Fibroblast of lung (primary cell): Measurements from ENCODE around the gene NES. TPM values are rescaled to one million over a fixed set of nuclear protein-coding genes. Genes with fewer than 3 reads are reported as not detected.

Experiments used
- DNase-seq, 2 donors: peaks; one replicate each; pipeline versions ENCODE4 v3.0.0 to v3.0.0-alpha.2; 2010; ENCODE audit warnings: low read depth in 2 of 2
- H2AFZ ChIP-seq: 2 replicates; pipeline ENCODE4 v1.5.1; 2012; ENCODE audit warnings: low read length, control low read depth, inconsistent platforms
- H3K27ac ChIP-seq: 2 replicates; pipeline ENCODE4 v1.5.1; 2011; ENCODE audit warnings: low read length, control low read depth; ENCODE audit not compliant: insufficient read depth
- H3K27me3 ChIP-seq: 2 replicates; pipeline ENCODE4 v1.5.1; 2011; ENCODE audit warnings: mild to moderate bottlenecking, low read length; ENCODE audit not compliant: control insufficient read depth, insufficient read depth
- H3K36me3 ChIP-seq: 2 replicates; pipeline ENCODE4 v1.5.1; 2011; ENCODE audit warnings: low read length; ENCODE audit not compliant: control insufficient read depth, insufficient read depth
- H3K4me1 ChIP-seq: 2 replicates; pipeline ENCODE4 v1.5.1; 2011; ENCODE audit warnings: low read length; ENCODE audit not compliant: control insufficient read depth, insufficient read depth; ENCODE audit errors: extremely low read depth
- H3K4me2 ChIP-seq: 2 replicates; pipeline ENCODE4 v1.5.1; 2011; ENCODE audit warnings: low read length, control low read depth; ENCODE audit not compliant: insufficient read depth; ENCODE audit errors: extremely low read depth
- H3K4me3 ChIP-seq, 4 experiments: fragments of 200-600 bp in 1 of 4; sonication (generic) in 1 of 4; replicated peaks in 1 of 4; 2 replicates each; pipeline ENCODE4 v1.5.1; 2011 to 2016; ENCODE audit warnings: low read length in 4 of 4, low read depth in 3 of 4, mild to moderate bottlenecking in 3 of 4, control low read depth in 2 of 4, inconsistent platforms in 1 of 4, mixed read lengths in 1 of 4; ENCODE audit not compliant: insufficient read depth in 1 of 4; ENCODE audit errors: control extremely low read depth in 1 of 4
- H3K79me2 ChIP-seq: 2 replicates; pipeline ENCODE4 v1.5.1; 2012; ENCODE audit warnings: mild to moderate bottlenecking, low read length, inconsistent platforms; ENCODE audit not compliant: control insufficient read depth, insufficient read depth
- H3K9ac ChIP-seq: 2 replicates; pipeline ENCODE4 v1.5.1; 2011; ENCODE audit warnings: mild to moderate bottlenecking, low read length, control low read depth; ENCODE audit not compliant: insufficient read depth
- H3K9me3 ChIP-seq: 2 replicates; pipeline ENCODE4 v1.5.1; 2012; ENCODE audit warnings: low read depth, low read length; ENCODE audit not compliant: control insufficient read depth, insufficient read depth
- H4K20me1 ChIP-seq: 2 replicates; pipeline ENCODE4 v1.5.1; 2011; ENCODE audit warnings: low read length; ENCODE audit not compliant: control insufficient read depth, insufficient read depth; ENCODE audit errors: extremely low read depth
- EZH2 ChIP-seq: IDR thresholded peaks from 2 replicates; pipeline ENCODE4 v1.5.1; 2012; ENCODE audit warnings: low read length, control low read depth, mild to moderate bottlenecking; ENCODE audit errors: missing control alignments
- polyA plus RNA-seq, 2 donors: library from polyadenylated mRNA; depleted of rRNA in 1 of 2; stranded (reverse) in 1 of 2; unstranded in 1 of 2; fragments of >200 nt; gene quantifications; 2 replicates each; pipeline ENCODE4 v1.2.1, GENCODE V29; 2011 to 2012; ENCODE audit warnings: missing spikeins in 1 of 2
- total RNA-seq: library from RNA; depleted of rRNA; stranded (reverse); fragments of >200 nt; gene quantifications from 2 replicates; pipeline ENCODE4 v1.2.1, GENCODE V29; 2014
- TF ChIP-seq, protein P1 (sequence below), 2 donors: IDR thresholded peaks in 1 of 2; conservative IDR thresholded peaks in 1 of 2; 1 replicate in 1 of 2; 2 replicates in 1 of 2; pipeline ENCODE4 v1.5.1; 2011 to 2012; ENCODE audit warnings: low read length in 2 of 2, control low read depth in 1 of 2, inconsistent platforms in 1 of 2, low read depth in 1 of 2, mild to moderate bottlenecking in 1 of 2

NES gene
- total and polyA plus RNA-seq, 2 donors (not counting 1 experiment from before 2014, with no cell fraction given) = 34.6 to 87.4 TPM

DNA sequence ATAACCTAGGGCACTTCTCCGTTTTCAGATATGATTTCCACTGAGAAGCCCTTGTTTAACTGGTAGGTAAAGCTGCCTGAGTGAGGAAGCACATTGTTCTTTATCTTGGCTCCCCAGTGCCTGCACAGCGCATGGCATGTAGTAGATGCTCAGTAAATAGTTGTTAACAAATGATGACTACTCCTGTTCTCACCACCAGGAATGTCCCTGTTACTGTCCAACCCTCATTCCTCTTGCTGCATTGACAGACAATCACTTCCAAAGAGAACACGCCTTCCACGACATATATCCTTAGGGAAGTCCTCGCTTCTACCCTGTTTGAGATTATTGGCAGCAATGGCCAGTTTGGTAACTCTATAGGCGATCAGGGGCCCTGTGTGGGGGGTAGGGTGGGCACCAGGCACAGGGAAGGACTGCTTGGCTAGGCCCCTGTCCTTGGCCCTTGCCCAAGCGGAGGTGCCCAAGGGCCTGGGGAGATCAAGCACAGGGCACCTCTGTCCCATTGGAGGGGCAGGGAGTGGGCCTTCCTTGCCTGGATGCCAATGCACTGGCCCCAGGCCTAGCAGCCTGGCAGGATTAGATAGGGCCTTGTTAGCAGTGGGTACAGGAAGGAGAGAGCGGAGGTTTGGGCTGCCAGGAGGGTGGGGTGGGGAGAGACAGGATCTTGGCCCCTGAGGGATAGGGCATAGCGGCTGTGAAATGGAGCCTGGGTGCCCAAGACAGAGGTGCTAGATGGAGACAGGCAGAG lies 10.2 kb downstream of the NES start:
- no peak overlapping the region for H3K9ac ChIP-seq
- no peak overlapping the region for H2AFZ ChIP-seq
- TF ChIP-seq, protein P1, sequence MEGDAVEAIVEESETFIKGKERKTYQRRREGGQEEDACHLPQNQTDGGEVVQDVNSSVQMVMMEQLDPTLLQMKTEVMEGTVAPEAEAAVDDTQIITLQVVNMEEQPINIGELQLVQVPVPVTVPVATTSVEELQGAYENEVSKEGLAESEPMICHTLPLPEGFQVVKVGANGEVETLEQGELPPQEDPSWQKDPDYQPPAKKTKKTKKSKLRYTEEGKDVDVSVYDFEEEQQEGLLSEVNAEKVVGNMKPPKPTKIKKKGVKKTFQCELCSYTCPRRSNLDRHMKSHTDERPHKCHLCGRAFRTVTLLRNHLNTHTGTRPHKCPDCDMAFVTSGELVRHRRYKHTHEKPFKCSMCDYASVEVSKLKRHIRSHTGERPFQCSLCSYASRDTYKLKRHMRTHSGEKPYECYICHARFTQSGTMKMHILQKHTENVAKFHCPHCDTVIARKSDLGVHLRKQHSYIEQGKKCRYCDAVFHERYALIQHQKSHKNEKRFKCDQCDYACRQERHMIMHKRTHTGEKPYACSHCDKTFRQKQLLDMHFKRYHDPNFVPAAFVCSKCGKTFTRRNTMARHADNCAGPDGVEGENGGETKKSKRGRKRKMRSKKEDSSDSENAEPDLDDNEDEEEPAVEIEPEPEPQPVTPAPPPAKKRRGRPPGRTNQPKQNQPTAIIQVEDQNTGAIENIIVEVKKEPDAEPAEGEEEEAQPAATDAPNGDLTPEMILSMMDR (conservative IDR thresholded peaks at IDR 0.05 in 1 of 2, IDR thresholded peaks at IDR 0.05 in 1 of 2; ENCODE audit: low read depth in 1 of 2, low read length in 2 of 2) = no peak
- no peak for TF ChIP-seq EZH2
- H3K36me3 ChIP-seq = no peaks in the 10 kb centered on the region
- no peaks in the 10 kb centered on the region for H3K79me2 ChIP-seq
- no peaks in the 10 kb centered on the region for H3K27me3 ChIP-seq
- H3K4me3 ChIP-seq = no peak overlapping the region
- H3K9me3 ChIP-seq = no peaks in the 10 kb centered on the region
- peaks cover 49% of the 10 kb centered on the region for H3K4me1 ChIP-seq
- peak in 1 of 2 donors; percentile 25 for DNase-seq
- no peak overlapping the region for H3K27ac ChIP-seq
- no peak overlapping the region for H3K4me2 ChIP-seq
- H4K20me1 ChIP-seq = no peaks in the 10 kb centered on the region

DNA sequence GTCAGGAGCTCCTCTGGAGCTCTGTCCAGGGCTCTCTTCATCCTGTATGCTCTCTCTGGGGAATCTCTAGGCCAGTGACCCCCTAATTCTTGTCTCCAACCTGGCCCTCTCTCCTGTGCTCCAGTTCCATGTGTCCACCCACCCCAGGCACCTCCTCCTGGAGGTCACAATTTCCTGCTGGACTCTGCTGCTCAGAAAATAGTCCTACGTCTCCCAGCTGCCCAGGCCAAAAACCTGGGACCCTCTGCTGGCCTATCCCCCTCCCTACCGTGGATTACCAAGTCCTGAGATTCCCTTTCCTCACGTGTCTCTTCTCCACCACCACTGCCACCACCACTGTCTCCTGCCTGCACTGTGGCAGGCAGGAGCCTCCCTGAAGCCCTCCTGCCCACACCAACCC lies 11.7 kb downstream of the NES start:
- H3K27ac ChIP-seq = peak overlapping the region; percentile 16
- no peak overlapping the region for H3K4me3 ChIP-seq
- no peak for DNase-seq
- H3K79me2 ChIP-seq = no peaks in the 10 kb centered on the region
- peaks cover 62% of the 10 kb centered on the region for H3K4me1 ChIP-seq
- TF ChIP-seq, protein P1 (conservative IDR thresholded peaks at IDR 0.05 in 1 of 2, IDR thresholded peaks at IDR 0.05 in 1 of 2; ENCODE audit: low read depth in 1 of 2, low read length in 2 of 2) = no peak
- no peak for TF ChIP-seq EZH2
- H4K20me1 ChIP-seq = no peaks in the 10 kb centered on the region
- H3K4me2 ChIP-seq = peak overlapping the region; percentile 26
- no peaks in the 10 kb centered on the region for H3K27me3 ChIP-seq
- no peak overlapping the region for H3K9ac ChIP-seq
- H3K36me3 ChIP-seq = no peaks in the 10 kb centered on the region
- H3K9me3 ChIP-seq = no peaks in the 10 kb centered on the region
- H2AFZ ChIP-seq = no peak overlapping the region

DNA sequence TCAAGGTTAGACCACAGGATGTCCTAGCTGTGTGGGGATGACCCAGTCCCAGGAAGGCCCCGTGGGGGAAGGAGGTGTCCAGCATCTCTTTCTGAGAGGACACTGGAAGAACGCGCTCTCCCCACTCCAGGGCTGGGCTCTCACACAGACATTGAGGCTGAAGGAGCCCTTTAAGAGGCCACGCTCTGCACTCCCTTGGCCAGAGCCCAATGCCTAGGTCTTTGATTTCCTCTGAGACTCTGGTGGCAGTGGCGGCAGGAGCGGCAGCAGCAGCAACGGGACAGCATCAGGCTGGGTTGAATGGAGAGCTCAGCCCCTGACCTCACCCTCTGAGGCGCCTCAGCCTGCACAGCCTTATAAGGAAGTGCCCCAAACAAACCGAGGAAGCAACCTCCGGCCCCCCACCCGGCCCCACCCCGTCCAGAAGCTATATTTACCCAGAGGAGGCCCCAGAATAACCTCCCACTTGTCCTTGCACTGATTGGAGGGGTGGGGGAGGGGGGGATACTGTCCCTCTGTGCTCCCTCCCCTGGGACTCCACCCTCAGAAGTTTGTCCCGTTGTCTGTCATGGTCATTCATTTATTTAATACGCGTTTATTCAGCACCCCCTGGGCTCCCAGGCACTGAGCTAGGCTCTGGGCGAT lies 12.3 kb downstream of the NES start:
- H3K27me3 ChIP-seq = no peaks in the 10 kb centered on the region
- no peak for TF ChIP-seq EZH2
- TF ChIP-seq, protein P1 (conservative IDR thresholded peaks at IDR 0.05 in 1 of 2, IDR thresholded peaks at IDR 0.05 in 1 of 2; ENCODE audit: low read depth in 1 of 2, low read length in 2 of 2) = no peak
- no peaks in the 10 kb centered on the region for H4K20me1 ChIP-seq
- no peaks in the 10 kb centered on the region for H3K36me3 ChIP-seq
- peak overlapping the region; percentile 75 for H3K27ac ChIP-seq
- H3K4me1 ChIP-seq = peaks cover 66% of the 10 kb centered on the region
- no peaks in the 10 kb centered on the region for H3K9me3 ChIP-seq
- H3K4me3 ChIP-seq = no peak overlapping the region
- H3K4me2 ChIP-seq = peak overlapping the region; percentile 18
- H3K79me2 ChIP-seq = no peaks in the 10 kb centered on the region
- H3K9ac ChIP-seq = peak overlapping the region; percentile 42
- no peak overlapping the region for H2AFZ ChIP-seq
- DNase-seq = peak; percentile 26 to 57
